Neural cell (in vitro differentiated cells): Measurements from ENCODE around the gene SALL3. TPM values are rescaled to one million over a fixed set of nuclear protein-coding genes. Genes with fewer than 3 reads are reported as not detected.

Experiments
- H2AFZ ChIP-seq: fragments of 200-600, 300-800 bp; sonication (generic), shearing (Covaris generic); 2 replicates; pipeline ENCODE4 v1.6.0; 2014; ENCODE audit warnings: low read depth, mild to moderate bottlenecking, antibody characterized with exemption, low read length, moderate library complexity
- H3F3A ChIP-seq: fragments of 200-600 bp; shearing (Covaris generic); 2 replicates; pipeline ENCODE4 v1.6.1; 2016; ENCODE audit warnings: mild to moderate bottlenecking, moderate library complexity, mixed read lengths, antibody characterized with exemption, low read length; ENCODE audit not compliant: insufficient read depth, poor library complexity, severe bottlenecking
- H3K27ac ChIP-seq: fragments of 200-600, 300-800 bp; sonication (generic), shearing (Covaris generic); 2 replicates; pipeline ENCODE4 v1.5.1; 2014; ENCODE audit warnings: mild to moderate bottlenecking, low read length, moderate library complexity
- H3K27me3 ChIP-seq: fragments of 300-800, 200-600 bp; sonication (generic), shearing (Covaris generic); 2 replicates; pipeline ENCODE4 v1.6.0; 2014; ENCODE audit warnings: mild to moderate bottlenecking, low read depth, low read length, moderate library complexity; ENCODE audit not compliant: insufficient read depth
- H3K36me3 ChIP-seq: fragments of 300-800, 200-600 bp; sonication (generic), shearing (Covaris generic); 2 replicates; pipeline ENCODE4 v1.5.1; 2014; ENCODE audit warnings: mild to moderate bottlenecking, antibody characterized with exemption, low read length, moderate library complexity; ENCODE audit not compliant: insufficient read depth
- H3K4me2 ChIP-seq: fragments of 300-800, 200-600 bp; sonication (generic), shearing (Covaris generic); 2 replicates; pipeline ENCODE4 v1.6.0; 2014; ENCODE audit warnings: mild to moderate bottlenecking, low read length
- H3K4me3 ChIP-seq: fragments of 300-800, 200-600 bp; sonication (generic), shearing (Covaris generic); 2 replicates; pipeline ENCODE4 v1.5.1; 2014; ENCODE audit warnings: mild to moderate bottlenecking, low read length, moderate library complexity
- H3K79me2 ChIP-seq: fragments of 200-600 bp; shearing (Covaris generic); replicated peaks from 2 replicates; pipeline ENCODE4 v1.6.0; 2014; ENCODE audit warnings: mild to moderate bottlenecking, low read length, moderate library complexity; ENCODE audit not compliant: insufficient read depth
- H3K9ac ChIP-seq: fragments of 300-800, 200-600 bp; sonication (generic), shearing (Covaris generic); 2 replicates; pipeline ENCODE4 v1.6.1; 2016; ENCODE audit warnings: mild to moderate bottlenecking, low read length, mixed read lengths
- H3K9me2 ChIP-seq: fragments of 200-600 bp; shearing (Covaris generic); 2 replicates; pipeline ENCODE4 v1.6.1; 2016; ENCODE audit warnings: mild to moderate bottlenecking, low read length, mixed read lengths; ENCODE audit not compliant: insufficient read depth
- H3K9me3 ChIP-seq: fragments of 200-600, 300-800 bp; sonication (generic), shearing (Covaris generic); 2 replicates; pipeline ENCODE4 v1.6.1; 2016; ENCODE audit warnings: mild to moderate bottlenecking, mixed run types, low read length, moderate library complexity, mixed read lengths
- H4K20me1 ChIP-seq: fragments of 200-600 bp; shearing (Covaris generic); 2 replicates; pipeline ENCODE4 v1.6.1; 2016; ENCODE audit warnings: mild to moderate bottlenecking, mixed run types; ENCODE audit not compliant: insufficient read depth
- EZH2 ChIP-seq: fragments of 200-600, 300-800 bp; shearing (Covaris generic), sonication (generic); IDR thresholded peaks from 2 replicates; pipeline ENCODE4 v1.6.1; 2014; ENCODE audit warnings: antibody characterized with exemption, low read length, borderline replicate concordance, mild to moderate bottlenecking; ENCODE audit not compliant: insufficient read depth, poor library complexity, severe bottlenecking
- POLR2AphosphoS5 ChIP-seq: IDR thresholded peaks from 2 replicates; pipeline ENCODE4 v1.6.1; 2012
- TAF1 ChIP-seq: IDR thresholded peaks from 2 replicates; pipeline ENCODE4 v1.6.1; 2012; ENCODE audit warnings: low read depth
- polyA plus RNA-seq: library from polyadenylated mRNA; depleted of rRNA; stranded (reverse); fragments of >200 nt; gene quantifications from 2 replicates; pipeline ENCODE4 v1.2.3, GENCODE V29; 2014
- TF ChIP-seq, protein P1 (sequence below): IDR thresholded peaks from 2 replicates; pipeline ENCODE4 v1.6.1; 2012; ENCODE audit warnings: borderline replicate concordance
- TF ChIP-seq, protein P2 (sequence below): fragments of 450-650 bp; IDR thresholded peaks from 2 replicates; pipeline ENCODE4 v1.5.1; 2014; ENCODE audit warnings: antibody characterized with exemption, mild to moderate bottlenecking, moderate library complexity; ENCODE audit not compliant: poor library complexity, severe bottlenecking

SALL3 gene
- polyA plus RNA-seq, 1 donor from 2014 or later: 0.16 TPM

DNA sequence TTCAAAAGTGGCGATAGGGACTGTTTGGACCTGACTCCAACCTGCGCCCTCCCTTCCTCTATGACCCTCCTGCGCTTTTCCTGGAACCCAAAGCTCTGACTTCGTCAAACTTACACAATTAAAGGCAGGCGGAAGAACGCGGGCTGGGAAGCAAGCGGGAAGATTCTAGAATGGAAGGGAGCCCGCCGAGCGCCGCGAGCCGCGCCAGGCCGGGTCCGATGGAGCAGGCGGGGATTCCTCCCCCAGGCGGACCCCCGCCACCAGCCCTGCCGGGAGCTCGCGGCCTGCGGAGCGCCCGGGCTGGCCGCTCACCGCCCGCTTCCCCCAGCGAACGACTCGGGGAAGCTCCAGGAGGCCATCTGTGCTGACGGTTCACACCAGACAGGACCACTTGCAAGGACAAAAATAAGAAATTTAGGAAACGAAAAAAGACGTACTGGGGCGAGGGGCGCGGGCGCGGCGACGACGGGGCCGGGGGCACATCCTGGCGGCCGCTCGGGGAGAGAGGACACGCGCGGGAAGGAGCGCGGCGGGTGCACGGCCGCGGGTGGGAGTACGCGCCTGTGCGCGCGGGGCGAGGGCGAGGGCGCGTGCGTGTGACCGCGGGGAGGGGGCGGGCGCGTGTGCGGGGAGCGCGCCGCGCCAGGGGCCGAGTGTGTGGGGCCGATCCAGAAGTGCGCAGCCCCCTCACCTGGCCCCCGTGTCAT, 1.1 kb upstream of the SALL3 start:
- Histone ChIP-seq H2AFZ (no peak overlapping the region), H3K27me3 (peaks cover 91% of the 10 kb centered on the region), H3K9ac (no peak overlapping the region), H4K20me1 (no peaks in the 10 kb centered on the region), H3K4me2 (no peak overlapping the region), H3K4me3 (peak overlapping the region; percentile 33), H3F3A (peaks cover 6% of the 10 kb centered on the region), H3K79me2 (peaks cover 22% of the 10 kb centered on the region), H3K9me2 (no peaks in the 10 kb centered on the region), H3K27ac (no peak overlapping the region), H3K36me3 (no peaks in the 10 kb centered on the region), H3K9me3 (no peaks in the 10 kb centered on the region)
- peak; percentile 41 for TF ChIP-seq POLR2AphosphoS5
- TF ChIP-seq, protein P1, sequence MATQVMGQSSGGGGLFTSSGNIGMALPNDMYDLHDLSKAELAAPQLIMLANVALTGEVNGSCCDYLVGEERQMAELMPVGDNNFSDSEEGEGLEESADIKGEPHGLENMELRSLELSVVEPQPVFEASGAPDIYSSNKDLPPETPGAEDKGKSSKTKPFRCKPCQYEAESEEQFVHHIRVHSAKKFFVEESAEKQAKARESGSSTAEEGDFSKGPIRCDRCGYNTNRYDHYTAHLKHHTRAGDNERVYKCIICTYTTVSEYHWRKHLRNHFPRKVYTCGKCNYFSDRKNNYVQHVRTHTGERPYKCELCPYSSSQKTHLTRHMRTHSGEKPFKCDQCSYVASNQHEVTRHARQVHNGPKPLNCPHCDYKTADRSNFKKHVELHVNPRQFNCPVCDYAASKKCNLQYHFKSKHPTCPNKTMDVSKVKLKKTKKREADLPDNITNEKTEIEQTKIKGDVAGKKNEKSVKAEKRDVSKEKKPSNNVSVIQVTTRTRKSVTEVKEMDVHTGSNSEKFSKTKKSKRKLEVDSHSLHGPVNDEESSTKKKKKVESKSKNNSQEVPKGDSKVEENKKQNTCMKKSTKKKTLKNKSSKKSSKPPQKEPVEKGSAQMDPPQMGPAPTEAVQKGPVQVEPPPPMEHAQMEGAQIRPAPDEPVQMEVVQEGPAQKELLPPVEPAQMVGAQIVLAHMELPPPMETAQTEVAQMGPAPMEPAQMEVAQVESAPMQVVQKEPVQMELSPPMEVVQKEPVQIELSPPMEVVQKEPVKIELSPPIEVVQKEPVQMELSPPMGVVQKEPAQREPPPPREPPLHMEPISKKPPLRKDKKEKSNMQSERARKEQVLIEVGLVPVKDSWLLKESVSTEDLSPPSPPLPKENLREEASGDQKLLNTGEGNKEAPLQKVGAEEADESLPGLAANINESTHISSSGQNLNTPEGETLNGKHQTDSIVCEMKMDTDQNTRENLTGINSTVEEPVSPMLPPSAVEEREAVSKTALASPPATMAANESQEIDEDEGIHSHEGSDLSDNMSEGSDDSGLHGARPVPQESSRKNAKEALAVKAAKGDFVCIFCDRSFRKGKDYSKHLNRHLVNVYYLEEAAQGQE: no peak

DNA sequence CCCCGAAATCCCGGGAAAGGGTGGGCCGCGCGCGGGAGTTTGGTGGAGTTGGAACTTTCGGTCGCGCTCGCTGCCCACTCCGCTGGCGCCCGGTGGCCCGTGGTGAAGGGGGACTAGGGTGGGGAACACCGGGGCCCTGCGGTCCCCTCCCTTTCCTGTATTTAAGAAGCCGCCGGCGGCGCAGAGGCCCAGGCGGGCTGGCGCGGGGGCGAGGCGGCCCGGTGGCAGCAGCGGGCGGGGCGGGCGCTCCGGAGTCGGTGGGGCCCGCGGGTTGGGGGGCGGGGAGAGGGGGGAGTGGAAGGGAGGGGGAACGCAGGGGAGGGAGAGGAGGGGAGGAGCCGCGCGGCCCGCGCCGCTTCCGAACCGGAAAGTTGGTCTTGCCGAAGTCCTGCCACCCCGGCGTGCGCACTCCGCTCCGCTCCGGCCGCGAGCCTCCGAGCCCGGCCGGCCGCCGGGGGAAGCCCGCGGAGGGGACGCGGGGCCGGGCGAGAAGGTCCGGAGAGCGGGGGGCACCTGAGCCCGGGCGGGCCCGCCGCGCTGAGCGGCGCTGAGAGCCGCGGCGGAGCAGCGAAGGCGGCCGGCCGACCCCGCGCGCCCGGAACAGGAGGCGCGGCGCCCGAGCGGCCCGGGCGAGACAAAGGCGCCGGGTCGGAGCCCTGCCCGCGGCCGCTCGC, 425 bp upstream of the SALL3 start:
- peak overlapping the region; percentile 33 for H3K4me3 ChIP-seq
- no peak overlapping the region for H3K27ac ChIP-seq
- no peaks in the 10 kb centered on the region for H4K20me1 ChIP-seq
- H3K9me3 ChIP-seq: no peaks in the 10 kb centered on the region
- peaks cover 6% of the 10 kb centered on the region for H3F3A ChIP-seq
- no peak overlapping the region for H3K4me2 ChIP-seq
- H3K27me3 ChIP-seq: peaks cover 91% of the 10 kb centered on the region
- H3K9me2 ChIP-seq: no peaks in the 10 kb centered on the region
- no peaks in the 10 kb centered on the region for H3K36me3 ChIP-seq
- peaks cover 22% of the 10 kb centered on the region for H3K79me2 ChIP-seq
- no peak overlapping the region for H2AFZ ChIP-seq
- no peak overlapping the region for H3K9ac ChIP-seq
- TF ChIP-seq, protein P2, sequence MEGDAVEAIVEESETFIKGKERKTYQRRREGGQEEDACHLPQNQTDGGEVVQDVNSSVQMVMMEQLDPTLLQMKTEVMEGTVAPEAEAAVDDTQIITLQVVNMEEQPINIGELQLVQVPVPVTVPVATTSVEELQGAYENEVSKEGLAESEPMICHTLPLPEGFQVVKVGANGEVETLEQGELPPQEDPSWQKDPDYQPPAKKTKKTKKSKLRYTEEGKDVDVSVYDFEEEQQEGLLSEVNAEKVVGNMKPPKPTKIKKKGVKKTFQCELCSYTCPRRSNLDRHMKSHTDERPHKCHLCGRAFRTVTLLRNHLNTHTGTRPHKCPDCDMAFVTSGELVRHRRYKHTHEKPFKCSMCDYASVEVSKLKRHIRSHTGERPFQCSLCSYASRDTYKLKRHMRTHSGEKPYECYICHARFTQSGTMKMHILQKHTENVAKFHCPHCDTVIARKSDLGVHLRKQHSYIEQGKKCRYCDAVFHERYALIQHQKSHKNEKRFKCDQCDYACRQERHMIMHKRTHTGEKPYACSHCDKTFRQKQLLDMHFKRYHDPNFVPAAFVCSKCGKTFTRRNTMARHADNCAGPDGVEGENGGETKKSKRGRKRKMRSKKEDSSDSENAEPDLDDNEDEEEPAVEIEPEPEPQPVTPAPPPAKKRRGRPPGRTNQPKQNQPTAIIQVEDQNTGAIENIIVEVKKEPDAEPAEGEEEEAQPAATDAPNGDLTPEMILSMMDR: no peak
- TF ChIP-seq EZH2: peak; percentile 90

DNA sequence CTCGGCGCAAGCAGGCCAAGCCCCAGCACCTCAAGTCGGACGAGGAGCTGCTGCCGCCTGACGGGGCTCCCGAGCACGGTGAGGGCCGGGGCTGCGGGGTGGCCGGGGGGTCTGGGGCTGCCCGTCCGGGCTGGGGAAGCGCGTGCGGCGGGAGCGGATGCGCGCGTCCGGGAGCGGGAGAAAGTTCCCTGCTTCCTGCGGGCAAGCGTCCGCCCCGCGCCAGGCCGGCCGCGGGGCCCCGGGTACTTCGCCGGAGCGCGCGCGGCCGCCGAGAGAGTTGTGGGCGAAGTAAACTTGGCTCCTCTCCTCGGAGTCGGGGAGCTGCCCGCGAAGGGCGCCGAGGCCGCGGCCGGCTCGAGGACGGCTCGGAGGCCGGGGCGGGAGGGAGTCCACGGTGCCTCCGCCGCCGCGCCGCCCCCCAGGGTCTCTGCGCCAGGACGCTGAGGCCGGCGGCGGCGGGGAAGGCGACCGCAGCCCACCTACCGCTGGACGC, 707 bp downstream of the SALL3 start:
- Histone ChIP-seq H3K9me2 (no peaks in the 10 kb centered on the region), H4K20me1 (no peaks in the 10 kb centered on the region), H3K79me2 (peaks cover 22% of the 10 kb centered on the region), H3K27me3 (peaks cover 91% of the 10 kb centered on the region), H3K27ac (no peak overlapping the region), H3K4me2 (no peak overlapping the region), H2AFZ (no peak overlapping the region), H3K4me3 (peak overlapping the region; percentile 55), H3F3A (peaks cover 6% of the 10 kb centered on the region), H3K36me3 (no peaks in the 10 kb centered on the region), H3K9me3 (peaks cover 5% of the 10 kb centered on the region), H3K9ac (no peak overlapping the region)
- TF ChIP-seq TAF1: no peak
- TF ChIP-seq EZH2: peak; percentile 89
